KG1 (cell line): ENCODE measurements around the gene SOSTDC1.

ENCODE experiments used
- DNase-seq: peaks from one replicate; lab custom pipeline; 2025; lab: John Stamatoyannopoulos, UW

SOSTDC1 gene

DNA sequence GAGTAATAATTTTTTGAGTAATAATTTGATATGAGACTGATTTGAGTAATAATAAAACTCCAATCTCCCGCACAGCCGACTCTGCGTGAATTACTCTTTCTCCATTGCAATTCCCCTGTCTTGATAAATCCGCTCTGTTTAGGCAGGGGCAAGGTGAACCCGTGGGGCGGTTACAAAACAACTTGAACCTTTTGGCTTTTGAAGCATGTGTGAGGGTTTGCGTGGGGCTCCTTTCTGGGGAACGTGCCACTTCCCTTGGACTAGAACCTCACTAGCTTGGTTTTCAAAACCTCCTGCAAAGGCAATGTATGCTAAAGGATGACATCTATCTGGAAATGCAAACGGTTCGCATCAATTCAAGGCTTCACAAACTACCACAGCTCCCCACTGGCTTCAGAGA is 45.7 kb downstream of the SOSTDC1 start:
- DNase-seq = no peak

DNA sequence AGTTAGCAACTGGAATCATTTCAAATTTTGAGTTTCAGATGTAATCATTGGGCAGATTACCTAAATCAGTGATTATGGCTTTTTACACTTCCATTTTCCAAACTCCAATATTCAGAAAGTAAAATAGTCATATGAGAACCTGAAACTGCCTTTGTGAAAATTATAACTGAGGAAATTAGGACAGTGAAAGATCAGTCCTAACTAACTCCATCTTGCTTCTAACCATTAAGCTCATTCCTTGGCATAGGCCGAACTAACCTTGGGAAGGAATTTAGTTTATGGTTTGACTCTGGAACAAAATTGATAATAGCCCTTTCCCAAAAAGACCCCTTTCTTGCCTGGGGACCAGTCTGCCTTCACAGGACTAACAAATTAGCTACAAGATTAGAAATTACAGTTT is 46.4 kb downstream of the SOSTDC1 start:
- no peak for DNase-seq

DNA sequence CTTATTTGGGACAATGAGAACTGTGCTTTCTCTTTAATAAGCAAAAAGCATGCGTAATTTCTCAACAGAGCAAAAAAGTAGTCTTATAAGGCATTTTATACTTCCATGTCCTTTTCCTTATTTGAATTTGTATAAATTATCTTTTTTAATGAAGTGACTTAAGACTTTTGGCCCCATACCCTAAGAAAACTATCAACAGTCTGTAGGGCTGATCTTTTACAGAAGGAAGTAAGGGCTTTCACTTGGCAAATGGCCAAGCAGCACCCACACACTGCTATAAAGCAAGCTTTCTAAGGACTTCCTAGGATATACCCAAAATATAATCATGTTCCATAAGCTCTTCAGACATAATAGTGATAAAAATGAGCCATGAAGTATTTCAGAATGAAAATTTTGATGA is 47.6 kb downstream of the SOSTDC1 start:
- DNase-seq = no peak

- DNase-seq = no peak
Observed at GRCh38 chr7:16416289-16417282, 49.0 kb downstream of the SOSTDC1 start.

- DNase-seq = no peak
Observed at GRCh38 chr7:16412274-16413254, 53.0 kb downstream of the SOSTDC1 start.
